Stomach smooth muscle (tissue), 2 donors: ENCODE measurements around the gene ATP6AP2.

Experiments used
- H3K27ac ChIP-seq: one replicate; pipeline ENCODE4 v1.7.0; 2013; ENCODE audit warnings: mild to moderate bottlenecking, low read length, inconsistent platforms
- H3K27me3 ChIP-seq, 2 donors: one replicate each; pipeline ENCODE4 v1.7.0; 2013; ENCODE audit warnings: low read length in 2 of 2; ENCODE audit not compliant: insufficient read depth in 2 of 2, control insufficient read depth in 1 of 2
- H3K36me3 ChIP-seq, 2 donors: one replicate each; pipeline ENCODE4 v1.7.0; 2013; ENCODE audit warnings: low read length in 2 of 2; ENCODE audit not compliant: control insufficient read depth in 2 of 2, insufficient read depth in 2 of 2
- H3K4me1 ChIP-seq: one replicate; pipeline ENCODE4 v1.7.0; 2013; ENCODE audit warnings: low read length; ENCODE audit not compliant: control insufficient read depth, insufficient read depth
- H3K4me3 ChIP-seq, 2 donors: one replicate each; pipeline ENCODE4 v1.7.0; 2013; ENCODE audit warnings: low read length in 2 of 2
- H3K9ac ChIP-seq, 2 donors: one replicate each; pipeline ENCODE4 v1.7.0; 2013; ENCODE audit warnings: low read length in 2 of 2, mild to moderate bottlenecking in 1 of 2
- H3K9me3 ChIP-seq, 2 donors: one replicate each; pipeline ENCODE4 v1.7.0; 2013; ENCODE audit warnings: low read length in 2 of 2; ENCODE audit not compliant: control insufficient read depth in 2 of 2
- donor health status: healthy.
- donor health status: Pancreatic carcinoma.

The ATP6AP2 gene

DNA sequence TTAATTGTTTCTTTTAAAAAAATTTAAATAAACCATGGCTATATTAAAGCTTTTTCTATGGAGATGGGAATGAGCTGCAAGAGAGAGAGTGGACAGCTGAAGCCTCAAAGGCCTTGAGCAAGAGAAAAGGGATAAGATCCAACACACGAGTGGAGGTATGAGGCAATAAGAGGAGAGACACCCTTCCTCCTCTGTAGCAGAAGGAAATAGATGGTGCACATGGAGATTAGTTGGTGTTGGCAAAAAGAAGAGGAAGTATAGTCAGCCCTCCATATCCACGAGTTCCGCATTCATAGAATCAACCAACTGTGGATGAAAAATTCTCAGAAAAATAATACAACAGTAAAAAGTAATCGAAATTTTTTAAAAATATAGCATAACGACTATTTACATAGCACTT lies 63.4 kb downstream of the ATP6AP2 start:
- Histone ChIP-seq H3K27me3 (peaks cover 0 to 11% of the 10 kb centered on the region in 2 donors), H3K9ac (peak overlapping the region in 1 of 2 donors; percentile 48), H3K9me3 (no peaks in the 10 kb centered on the region), H3K4me1 (peaks cover 31% of the 10 kb centered on the region), H3K27ac (no peak overlapping the region), H3K36me3 (no peaks in the 10 kb centered on the region), H3K4me3 (peak overlapping the region in 1 of 2 donors; percentile 66)

DNA sequence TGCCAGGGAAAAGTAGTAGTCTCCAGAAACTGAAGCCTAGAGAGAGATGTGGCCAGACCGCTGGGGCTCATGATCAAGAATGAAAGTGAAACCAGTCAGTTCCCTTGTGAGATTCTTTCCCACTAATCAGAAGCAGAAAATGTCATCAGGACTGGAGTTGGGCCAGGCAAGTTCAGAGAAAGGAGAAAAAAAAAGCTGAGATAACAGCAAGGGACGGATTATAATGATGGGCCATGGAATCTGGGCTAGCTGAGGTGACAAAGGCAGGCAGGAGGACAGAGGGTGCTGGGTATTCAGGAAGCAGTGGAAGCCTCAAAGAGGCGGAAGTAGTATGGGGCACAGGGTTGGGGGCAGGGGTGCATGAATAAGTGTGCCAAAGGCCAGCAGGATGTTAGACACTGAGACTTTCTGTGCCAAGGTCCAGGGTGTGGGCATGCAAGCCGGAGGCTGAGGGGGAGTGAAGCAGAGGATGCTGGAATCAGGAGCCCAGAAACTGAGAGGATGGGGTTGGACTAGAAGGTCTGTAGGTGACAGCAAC lies 64.1 kb downstream of the ATP6AP2 start:
- Histone ChIP-seq H3K9ac (peak overlapping the region in 1 of 2 donors; percentile 55), H3K27me3 (peaks cover 0 to 7% of the 10 kb centered on the region in 2 donors), H3K9me3 (no peaks in the 10 kb centered on the region), H3K27ac (peak overlapping the region; percentile 49), H3K4me1 (peaks cover 31% of the 10 kb centered on the region), H3K4me3 (peak overlapping the region; percentile 49 to 66), H3K36me3 (no peaks in the 10 kb centered on the region)

GRCh38 chrX:40646489-40647306 lies 65.9 kb downstream of the ATP6AP2 start:
- peak overlapping the region; percentile 62 to 67 for H3K9ac ChIP-seq
- H3K4me3 ChIP-seq: peak overlapping the region; percentile 69 to 82
- peaks cover 30% of the 10 kb centered on the region for H3K4me1 ChIP-seq
- peaks cover 0 to 7% of the 10 kb centered on the region in 2 donors for H3K27me3 ChIP-seq
- no peaks in the 10 kb centered on the region for H3K9me3 ChIP-seq
- H3K36me3 ChIP-seq: no peaks in the 10 kb centered on the region
- peak overlapping the region; percentile 49 for H3K27ac ChIP-seq

GRCh38 chrX:40647307-40648197 lies 66.8 kb downstream of the ATP6AP2 start, which contains the start of gene CXorf38:
CXorf38 (minus strand) TSS chrX:40647561; CDS start chrX:40647520, 41 bp downstream.
- Histone ChIP-seq H3K27ac (peak within 1 kb of the TSS; percentile 72), H3K36me3 (no peaks in the 10 kb centered on the region), H3K4me3 (peak within 1 kb of the TSS; percentile 69 to 82), H3K9me3 (no peaks in the 10 kb centered on the region), H3K9ac (peak within 1 kb of the TSS; percentile 65 to 67), H3K4me1 (peaks cover 22% of the 10 kb centered on the region), H3K27me3 (no peaks in the 10 kb centered on the region)

DNA sequence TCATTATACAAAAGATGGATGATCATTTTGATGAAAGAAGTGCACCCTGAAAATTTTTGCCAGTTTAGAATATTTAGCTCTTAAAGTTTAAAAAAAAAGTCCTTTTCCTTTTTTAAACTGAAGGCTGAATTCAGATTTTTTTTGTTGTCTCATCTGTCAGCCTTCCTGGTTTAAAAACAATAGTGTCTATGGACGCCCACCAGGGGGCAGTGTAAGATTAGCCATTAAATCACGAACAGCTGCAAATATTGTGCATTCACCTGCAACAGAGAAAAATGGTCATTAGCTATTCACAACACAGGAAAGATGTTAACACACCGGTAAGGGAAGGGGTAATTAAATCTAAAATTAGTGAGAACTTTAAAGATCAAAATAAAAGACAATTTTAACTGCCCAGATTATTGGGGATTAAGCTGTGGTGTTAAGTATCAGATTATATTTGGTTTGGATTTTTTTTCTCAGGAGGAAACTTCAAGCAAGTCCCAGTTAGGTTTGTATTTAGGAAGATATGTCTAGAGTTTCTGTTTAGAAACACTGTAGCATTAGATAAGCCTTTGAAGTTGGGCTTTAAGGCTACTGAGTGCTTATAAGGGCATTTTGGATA lies 71.0 kb downstream of the ATP6AP2 start:
- no peak overlapping the region for H3K4me3 ChIP-seq
- peaks cover 0 to 11% of the 10 kb centered on the region in 2 donors for H3K27me3 ChIP-seq
- peaks cover 0 to 2% of the 10 kb centered on the region in 2 donors for H3K36me3 ChIP-seq
- no peak overlapping the region for H3K9ac ChIP-seq
- no peaks in the 10 kb centered on the region for H3K9me3 ChIP-seq
- H3K27ac ChIP-seq: no peak overlapping the region
- H3K4me1 ChIP-seq: peaks cover 9% of the 10 kb centered on the region

DNA sequence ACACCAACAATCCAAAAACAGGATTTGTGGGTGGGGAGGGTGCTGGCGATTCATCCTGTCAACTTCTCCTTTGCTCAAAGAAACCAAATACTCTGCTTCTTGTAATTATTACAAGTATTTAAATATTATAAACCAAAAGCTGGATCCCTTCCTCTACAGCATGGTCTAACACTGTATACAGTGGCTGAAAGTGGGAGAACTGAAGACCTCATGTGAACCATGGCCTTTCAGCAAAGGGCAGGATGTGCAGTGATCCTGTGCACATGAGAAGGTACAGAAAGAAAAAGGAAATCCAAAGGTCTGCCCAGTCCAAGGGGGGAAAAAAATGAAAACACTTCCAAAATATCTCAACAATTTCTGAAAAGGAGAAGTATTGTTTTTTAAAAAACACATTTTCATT lies 71.9 kb downstream of the ATP6AP2 start:
- Histone ChIP-seq H3K4me1 (peaks cover 4% of the 10 kb centered on the region), H3K27ac (no peak overlapping the region), H3K36me3 (peaks cover 0 to 4% of the 10 kb centered on the region in 2 donors), H3K4me3 (no peak overlapping the region), H3K9ac (no peak overlapping the region), H3K27me3 (peaks cover 0 to 15% of the 10 kb centered on the region in 2 donors), H3K9me3 (no peaks in the 10 kb centered on the region)

GRCh38 chrX:40653535-40653934 lies 72.8 kb downstream of the ATP6AP2 start:
- H3K4me1 ChIP-seq: no peaks in the 10 kb centered on the region
- H3K4me3 ChIP-seq: no peak overlapping the region
- H3K27me3 ChIP-seq: peaks cover 0 to 15% of the 10 kb centered on the region in 2 donors
- no peaks in the 10 kb centered on the region for H3K9me3 ChIP-seq
- H3K9ac ChIP-seq: no peak overlapping the region
- no peak overlapping the region for H3K27ac ChIP-seq
- peaks cover 0 to 4% of the 10 kb centered on the region in 2 donors for H3K36me3 ChIP-seq
